A549 treated with CORT108297 at 1 μM for 4 hours (cell line): ENCODE measurements around the gene PNPO. TPM values are rescaled to one million over a fixed set of nuclear protein-coding genes. Genes with fewer than 3 reads are reported as not detected.

Experiments
- total RNA-seq: library from RNA; stranded (reverse); fragments of 200-300 nt; extraction: Qiagen RNA extraction; gene quantifications from 5 replicates; pipeline ENCODE4 v1.2.3, GENCODE V29; 2022

PNPO gene
- total RNA-seq = 20.0 to 24.1 TPM (median 20.7 TPM) in 5 replicates

DNA sequence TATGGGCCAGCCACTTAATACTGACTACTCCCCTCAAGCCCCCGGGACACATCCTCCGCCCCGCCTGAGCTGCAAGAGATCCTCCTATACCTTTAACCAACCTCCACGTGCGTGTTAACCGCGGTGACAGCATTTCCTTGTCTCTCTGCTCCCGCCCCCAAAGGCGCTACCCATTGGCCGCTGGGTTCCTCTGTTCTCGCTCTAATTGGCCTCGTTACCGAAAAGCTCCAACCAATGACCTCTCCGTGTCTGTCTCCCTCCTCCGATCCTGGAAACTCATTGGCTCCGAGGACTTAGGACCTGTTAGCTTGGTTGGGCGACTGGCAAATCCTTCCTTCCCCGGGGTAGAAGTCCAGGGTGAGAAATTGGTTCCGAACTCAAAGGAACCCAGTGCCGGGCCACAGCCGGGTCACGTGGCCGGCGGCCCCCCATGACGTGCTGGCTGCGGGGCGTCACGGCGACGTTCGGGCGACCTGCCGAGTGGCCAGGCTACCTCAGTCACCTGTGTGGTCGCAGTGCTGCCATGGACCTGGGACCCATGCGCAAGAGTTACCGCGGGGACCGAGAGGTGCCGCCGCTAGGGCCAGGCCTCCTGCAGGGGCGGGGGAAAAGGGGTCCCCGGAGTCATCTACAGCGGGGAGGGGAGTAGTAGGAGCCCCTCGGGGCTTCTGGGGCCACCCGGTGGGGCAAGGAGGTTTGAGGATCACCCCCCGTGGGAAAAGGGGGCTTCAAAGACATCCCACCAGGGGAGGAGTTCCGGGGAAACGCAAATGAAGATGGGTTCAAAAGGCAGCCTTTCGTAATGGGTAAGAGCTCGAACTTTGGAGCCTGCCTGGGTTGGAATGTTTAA is at the start of gene PNPO:
Gene PNPO, plus strand, starts transcription at position 326 of the 850 bp plus-strand sequence. Its CDS starts 105 bp downstream, at position 431.

GRCh38 chr17:47895856-47896671 is 45.3 kb upstream of the PNPO start, which contains the start of gene SP2:
Gene SP2, plus strand, starts transcription at chr17:47896236. Its CDS starts 51 bp downstream, at chr17:47896287.

GRCh38 chr17:47957591-47958490 is 16.5 kb downstream of the PNPO start, which contains the start of gene PRR15L:
Gene PRR15L, minus strand, starts transcription at chr17:47957883. Its CDS starts 4,649 bp downstream, at chr17:47953234.

GRCh38 chr17:47970725-47971499 is 29.5 kb downstream of the PNPO start, which contains the start of gene CDK5RAP3:
Gene CDK5RAP3, plus strand, starts transcription at chr17:47971113. Its CDS starts 34 bp downstream, at chr17:47971147.

Other genes starting within 250 kb of the PNPO start
- 4.4 to 7.2 TPM (median 6.5 TPM) in 5 replicates for gene TBKBP1, start 247.4 kb upstream of the PNPO start, total RNA-seq
- 0.04 to 0.15 TPM (median 0.09 TPM) in 5 replicates for gene TBX21, start 208.3 kb upstream of the PNPO start, total RNA-seq
- 7.8 to 12.0 TPM (median 11.4 TPM) in 5 replicates for gene OSBPL7, start 119.8 kb upstream of the PNPO start, total RNA-seq
- gene MRPL10, start 110.0 kb upstream of the PNPO start, total RNA-seq = 91.8 to 103 TPM (median 93.0 TPM) in 5 replicates
- 2.7 to 4.0 TPM (median 3.5 TPM) in 5 replicates for gene LRRC46, start 109.9 kb upstream of the PNPO start, total RNA-seq
- 28.6 to 41.2 TPM (median 40.4 TPM) in 5 replicates for gene SCRN2, start 100.3 kb upstream of the PNPO start, total RNA-seq
- gene SP6, start 90.4 kb upstream of the PNPO start, total RNA-seq = 2.2 to 3.4 TPM (median 2.8 TPM) in 5 replicates
- 14.9 to 20.1 TPM (median 17.4 TPM) in 5 replicates for gene SP2, start 45.3 kb upstream of the PNPO start, total RNA-seq
- 0.39 to 0.75 TPM (median 0.54 TPM) in 5 replicates for gene PRR15L, start 16.3 kb downstream of the PNPO start, total RNA-seq
- gene CDK5RAP3, start 29.5 kb downstream of the PNPO start, total RNA-seq = 101 to 121 TPM (median 105 TPM) in 5 replicates
- gene COPZ2, start 96.2 kb downstream of the PNPO start, total RNA-seq = 11.2 to 19.9 TPM (median 16.7 TPM) in 5 replicates
- gene NFE2L1, start 106.8 kb downstream of the PNPO start, total RNA-seq = 98.3 to 121 TPM (median 115 TPM) in 5 replicates
- gene CBX1, start 159.9 kb downstream of the PNPO start, total RNA-seq = 79.8 to 120 TPM (median 87.3 TPM) in 5 replicates
- 26.5 to 28.8 TPM (median 28.0 TPM) in 5 replicates for gene SNX11, start 166.2 kb downstream of the PNPO start, total RNA-seq